IPS DF 4.7 (cell line): ENCODE data around the gene SKIC2.
"Not testable (repeated sequence)": the region's sequence is repeated elsewhere in the genome, so short reads cannot be mapped to it uniquely, and the experiment has no call there.

ENCODE experiments used
- DNase-seq: peaks from one replicate; pipeline ENCODE4 v3.0.0-alpha.2; 2013; ENCODE audit warnings: low spot score; ENCODE audit errors: extremely low read depth

The SKIC2 gene

GRCh38 chr6:31958741-31959739 lies at the start of gene SKIC2, which contains the start of gene NELFE:
Gene SKIC2 (plus strand): TSS chr6:31959175. CDS start chr6:31959193, 18 bp downstream.
Gene NELFE (minus strand): TSS chr6:31958971. CDS start chr6:31958446, 525 bp downstream.
- peak; percentile 91 for DNase-seq

GRCh38 chr6:31909298-31909697 lies 49.7 kb upstream of the SKIC2 start:
- not testable (repeated sequence) for DNase-seq

GRCh38 chr6:31911826-31912585 lies 47.0 kb upstream of the SKIC2 start:
- DNase-seq, result no peak

GRCh38 chr6:31915351-31915750 lies 43.6 kb upstream of the SKIC2 start:
- DNase-seq, result no peak

GRCh38 chr6:31915756-31916155 lies 43.2 kb upstream of the SKIC2 start:
- no peak for DNase-seq

GRCh38 chr6:31918069-31918720 lies 40.8 kb upstream of the SKIC2 start:
- DNase-seq, result no peak

GRCh38 chr6:31919624-31920303 lies 39.2 kb upstream of the SKIC2 start:
- DNase-seq, result no peak

GRCh38 chr6:31920811-31921210 lies 38.2 kb upstream of the SKIC2 start:
- no peak for DNase-seq

- no peak for DNase-seq
Observed at GRCh38 chr6:31922942-31923341, 36.0 kb upstream of the SKIC2 start.

- no peak for DNase-seq
Observed at GRCh38 chr6:31927242-31927862, 31.6 kb upstream of the SKIC2 start, which contains the start of gene C2. Gene C2 (plus strand): TSS chr6:31927717. CDS start chr6:31927753, 36 bp downstream.

- no peak for DNase-seq
Observed at GRCh38 chr6:31927863-31928671, 30.9 kb upstream of the SKIC2 start.

- DNase-seq, result no peak
Observed at GRCh38 chr6:31928672-31928939, 30.4 kb upstream of the SKIC2 start.

- no peak for DNase-seq
Observed at GRCh38 chr6:31930962-31931361, 28.0 kb upstream of the SKIC2 start.

GRCh38 chr6:31932137-31932536 lies 26.8 kb upstream of the SKIC2 start:
- not testable (repeated sequence) for DNase-seq

- no peak for DNase-seq
Observed at GRCh38 chr6:31933537-31933936, 25.4 kb upstream of the SKIC2 start.

GRCh38 chr6:31935021-31935420 lies 24.0 kb upstream of the SKIC2 start:
- DNase-seq, result no peak

- DNase-seq, result no peak
Observed at GRCh38 chr6:31935823-31936222, 23.2 kb upstream of the SKIC2 start.

- no peak for DNase-seq
Observed at GRCh38 chr6:31940256-31940664, 18.7 kb upstream of the SKIC2 start.

GRCh38 chr6:31943742-31944141 lies 15.2 kb upstream of the SKIC2 start:
- DNase-seq, result no peak

GRCh38 chr6:31945154-31945506 lies 13.8 kb upstream of the SKIC2 start:
- DNase-seq, result no peak
